GM10266 (cell line): ENCODE measurements around the gene CFAP20DC.
"Not testable (repeated sequence)": the region's sequence is repeated elsewhere in the genome, so short reads cannot be mapped to it uniquely, and the experiment has no call there.

Experiments used
- DNase-seq: peaks from one replicate; pipeline ENCODE4 v3.0.0; 2012; ENCODE audit errors: extremely low spot score
- TF ChIP-seq, protein P1 (sequence below): IDR thresholded peaks from 2 replicates; pipeline ENCODE4 v1.5.1; 2012; ENCODE audit warnings: mild to moderate bottlenecking, low read depth; ENCODE audit not compliant: control insufficient read depth, insufficient read depth; ENCODE audit errors: missing control alignments

Gene CFAP20DC

DNA sequence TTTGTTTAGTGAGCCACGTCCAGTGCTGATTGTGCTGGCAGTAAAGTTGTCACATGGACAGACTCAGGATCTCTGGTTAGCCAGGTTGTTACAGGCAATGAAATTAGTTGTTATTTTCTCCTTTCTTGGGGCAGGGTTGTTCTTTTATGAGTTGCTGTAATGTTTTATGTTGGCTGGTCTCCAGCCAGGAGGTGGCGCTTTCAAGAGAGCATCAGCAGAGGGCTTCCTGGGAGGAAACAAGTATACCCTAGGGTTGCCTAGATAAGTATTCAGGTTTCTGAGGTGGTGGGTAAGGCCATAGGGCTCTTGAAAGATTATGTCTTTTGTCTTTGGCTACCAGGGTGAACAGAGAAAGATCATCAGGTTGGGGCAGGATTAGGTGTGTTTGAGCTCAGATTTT, 14.5 kb upstream of the CFAP20DC start:
- TF ChIP-seq, protein P1, sequence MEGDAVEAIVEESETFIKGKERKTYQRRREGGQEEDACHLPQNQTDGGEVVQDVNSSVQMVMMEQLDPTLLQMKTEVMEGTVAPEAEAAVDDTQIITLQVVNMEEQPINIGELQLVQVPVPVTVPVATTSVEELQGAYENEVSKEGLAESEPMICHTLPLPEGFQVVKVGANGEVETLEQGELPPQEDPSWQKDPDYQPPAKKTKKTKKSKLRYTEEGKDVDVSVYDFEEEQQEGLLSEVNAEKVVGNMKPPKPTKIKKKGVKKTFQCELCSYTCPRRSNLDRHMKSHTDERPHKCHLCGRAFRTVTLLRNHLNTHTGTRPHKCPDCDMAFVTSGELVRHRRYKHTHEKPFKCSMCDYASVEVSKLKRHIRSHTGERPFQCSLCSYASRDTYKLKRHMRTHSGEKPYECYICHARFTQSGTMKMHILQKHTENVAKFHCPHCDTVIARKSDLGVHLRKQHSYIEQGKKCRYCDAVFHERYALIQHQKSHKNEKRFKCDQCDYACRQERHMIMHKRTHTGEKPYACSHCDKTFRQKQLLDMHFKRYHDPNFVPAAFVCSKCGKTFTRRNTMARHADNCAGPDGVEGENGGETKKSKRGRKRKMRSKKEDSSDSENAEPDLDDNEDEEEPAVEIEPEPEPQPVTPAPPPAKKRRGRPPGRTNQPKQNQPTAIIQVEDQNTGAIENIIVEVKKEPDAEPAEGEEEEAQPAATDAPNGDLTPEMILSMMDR, result no peak
- DNase-seq, result no peak

DNA sequence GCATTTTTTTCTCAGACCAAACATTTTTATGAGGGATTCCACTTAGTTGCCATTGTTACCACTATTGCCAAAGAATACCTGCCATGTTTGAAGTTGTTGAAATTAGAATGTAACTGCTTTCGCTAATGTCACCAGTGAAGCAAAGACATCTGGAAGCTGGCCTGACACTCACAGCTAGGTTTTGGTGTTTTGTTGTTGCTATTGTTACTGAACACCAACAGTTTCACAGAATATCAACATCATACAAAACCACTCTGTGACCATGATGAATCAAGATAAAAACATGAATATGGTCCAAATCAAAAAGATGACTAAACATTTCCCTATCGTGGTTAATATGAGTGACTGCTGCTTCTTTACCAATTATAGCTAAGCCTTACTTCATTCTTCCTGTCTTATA, 6.9 kb upstream of the CFAP20DC start:
- TF ChIP-seq, protein P1, result no peak
- DNase-seq, result no peak

DNA sequence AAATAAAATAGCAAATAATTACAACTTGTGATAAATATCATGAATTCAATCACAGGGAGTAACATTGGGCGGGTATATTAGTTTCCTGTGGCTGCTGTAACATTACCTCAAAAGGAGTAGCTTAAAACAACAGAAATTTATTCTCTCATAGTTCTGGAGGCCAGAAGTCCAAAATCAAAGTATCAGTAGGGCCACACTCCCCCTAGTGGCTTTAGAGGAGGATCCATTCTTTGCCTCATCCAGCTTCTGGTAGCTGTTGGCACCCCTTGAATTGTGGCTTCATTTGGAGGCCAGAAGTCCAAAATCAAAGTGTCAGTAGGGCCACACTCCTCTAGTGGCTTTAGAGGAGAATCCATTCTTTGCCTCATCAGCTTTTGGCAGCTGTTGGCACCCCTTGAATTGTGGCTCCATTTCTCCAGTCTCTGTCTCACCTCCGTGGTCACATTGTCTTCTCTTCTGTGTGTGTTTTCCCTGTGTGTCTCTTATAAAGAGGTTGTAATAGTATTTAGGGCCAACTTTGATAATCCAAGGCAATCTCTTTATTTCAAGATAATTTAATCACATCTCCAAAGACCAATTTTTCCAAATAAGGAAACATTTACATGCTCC, 3.1 kb upstream of the CFAP20DC start:
- no peak for DNase-seq
- TF ChIP-seq, protein P1, result peak; percentile 51

DNA sequence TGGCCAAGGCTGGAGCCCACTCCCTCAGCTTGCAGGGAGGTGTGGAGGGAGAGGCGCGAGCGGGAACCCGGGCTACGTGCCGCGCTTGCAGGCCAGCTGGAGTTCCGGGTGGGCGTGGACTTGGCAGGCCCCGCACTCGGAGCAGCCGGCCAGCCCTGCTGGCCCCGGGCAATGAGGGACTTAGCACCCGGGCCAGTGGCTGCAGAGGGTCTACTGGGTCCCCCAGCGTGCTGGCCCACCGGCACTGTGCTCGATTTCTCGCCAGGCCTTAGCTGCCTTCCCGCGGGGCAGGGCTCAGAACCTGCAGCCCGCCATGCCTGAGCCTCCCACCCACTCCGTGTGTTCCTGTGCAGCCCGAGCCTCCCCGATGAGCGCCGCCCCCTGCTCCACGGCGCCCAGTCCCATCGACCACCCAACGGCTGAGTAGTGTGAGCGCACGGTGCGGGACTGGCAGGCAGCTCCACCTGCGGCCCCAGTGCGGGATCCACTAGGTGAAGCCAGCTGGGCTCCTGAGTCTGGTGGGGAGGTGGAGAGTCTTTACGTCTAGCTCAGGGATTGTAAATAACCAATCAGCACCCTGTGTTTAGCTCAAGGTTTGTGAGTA, 1.1 kb upstream of the CFAP20DC start:
- DNase-seq, result not testable (repeated sequence)

DNA sequence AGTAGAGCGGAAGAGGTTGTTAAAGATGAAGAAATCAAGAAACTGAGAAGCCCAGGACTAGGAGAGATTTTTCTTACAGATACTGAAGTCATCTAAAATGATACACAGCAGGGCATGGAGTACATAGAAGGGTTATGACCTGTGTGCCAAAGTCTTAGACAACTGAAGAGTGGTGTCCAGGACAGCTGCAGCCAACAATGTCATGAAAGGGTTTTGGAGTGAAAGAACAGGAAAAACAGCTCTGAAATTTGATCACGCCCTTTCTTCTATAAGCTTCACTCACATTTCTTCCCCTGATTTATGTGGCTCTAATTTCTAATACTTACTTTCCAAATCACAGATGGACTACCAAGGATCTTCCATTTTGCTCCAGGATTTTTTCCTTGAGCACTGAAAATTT, 3.0 kb downstream of the CFAP20DC start:
- DNase-seq, result no peak

DNA sequence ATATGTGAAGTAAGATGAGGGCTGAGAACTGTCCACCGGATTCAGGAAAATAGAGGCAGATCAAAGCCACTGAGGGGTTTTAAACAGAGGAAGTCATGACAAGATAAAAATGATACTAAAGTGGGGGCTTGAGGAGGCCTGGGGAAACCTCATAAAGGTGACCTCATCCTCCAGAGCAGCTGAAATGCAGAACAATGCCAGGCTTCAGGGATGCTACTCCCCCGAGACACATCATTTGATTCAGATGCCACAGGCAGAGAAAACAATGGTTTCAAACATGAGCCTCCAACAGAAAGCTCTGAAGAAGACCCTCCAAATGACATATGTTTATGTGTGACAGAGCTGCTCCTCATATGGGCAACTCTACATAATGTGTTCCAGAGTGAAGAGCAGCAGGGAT, 6.4 kb downstream of the CFAP20DC start:
- TF ChIP-seq, protein P1, result no peak
- DNase-seq, result no peak

More for the DNA sequence above, 3.0 kb downstream of the CFAP20DC start:
- TF ChIP-seq, protein P1, result no peak

DNA sequence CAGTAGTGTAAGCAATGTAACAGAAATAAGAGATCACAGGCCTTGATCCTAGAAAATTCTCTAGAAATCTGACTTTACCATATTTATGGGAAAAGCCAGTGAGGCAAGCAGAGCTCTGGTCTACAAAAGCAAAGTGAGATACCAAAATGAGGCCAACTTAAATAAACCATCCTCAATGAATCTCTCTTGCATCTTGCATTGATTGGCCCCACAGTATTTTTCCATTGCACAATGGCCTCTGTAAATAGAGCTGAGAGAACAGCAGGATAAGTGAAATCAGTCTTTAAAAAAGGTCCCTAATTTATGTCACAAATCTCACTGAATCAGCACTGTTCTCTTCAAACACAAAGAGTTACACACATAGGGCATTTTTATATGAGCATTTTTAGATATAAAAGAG, 8.9 kb downstream of the CFAP20DC start:
- DNase-seq, result no peak
- TF ChIP-seq, protein P1, result no peak

DNA sequence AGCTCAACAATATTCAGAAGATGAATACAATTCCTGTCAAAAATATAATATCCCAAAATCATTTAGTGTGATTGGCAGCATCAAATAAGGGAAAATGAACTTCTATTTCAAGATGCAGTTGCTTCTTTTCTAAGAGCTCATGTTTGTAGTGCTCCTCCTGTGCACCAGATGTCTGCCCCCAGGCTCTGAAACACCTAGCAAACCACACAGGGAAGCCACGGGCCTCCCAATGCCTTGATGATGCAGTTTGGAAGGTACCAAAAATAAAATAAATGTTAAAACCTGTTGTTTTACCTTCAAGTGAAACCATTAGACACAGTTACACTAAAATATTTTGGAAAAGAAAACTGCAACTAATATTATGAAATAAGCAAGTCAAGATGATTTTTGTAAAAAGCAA, 22.2 kb downstream of the CFAP20DC start:
- TF ChIP-seq, protein P1, result no peak
- DNase-seq, result no peak
